Activated gamma-delta T cell (primary cell): ENCODE measurements around the gene ZNF500.

ENCODE experiments used
- DNase-seq: peaks from one replicate; lab custom pipeline; 2025; lab: John Stamatoyannopoulos, UW
- total RNA-seq, 2 donors: gene quantifications; one replicate each; lab custom pipeline; 2026; lab: John Stamatoyannopoulos, UW

The ZNF500 gene
- 32.9 to 37.4 reads per million in 2 donors for total RNA-seq

- peak; percentile 90 for DNase-seq
These were observed at the start of gene ZNF500 for GRCh38 chr16:4766875-4767628. TSS of gene ZNF500 (minus strand) at chr16:4767162. CDS start at chr16:4765978, 1,184 bp downstream.

DNA sequence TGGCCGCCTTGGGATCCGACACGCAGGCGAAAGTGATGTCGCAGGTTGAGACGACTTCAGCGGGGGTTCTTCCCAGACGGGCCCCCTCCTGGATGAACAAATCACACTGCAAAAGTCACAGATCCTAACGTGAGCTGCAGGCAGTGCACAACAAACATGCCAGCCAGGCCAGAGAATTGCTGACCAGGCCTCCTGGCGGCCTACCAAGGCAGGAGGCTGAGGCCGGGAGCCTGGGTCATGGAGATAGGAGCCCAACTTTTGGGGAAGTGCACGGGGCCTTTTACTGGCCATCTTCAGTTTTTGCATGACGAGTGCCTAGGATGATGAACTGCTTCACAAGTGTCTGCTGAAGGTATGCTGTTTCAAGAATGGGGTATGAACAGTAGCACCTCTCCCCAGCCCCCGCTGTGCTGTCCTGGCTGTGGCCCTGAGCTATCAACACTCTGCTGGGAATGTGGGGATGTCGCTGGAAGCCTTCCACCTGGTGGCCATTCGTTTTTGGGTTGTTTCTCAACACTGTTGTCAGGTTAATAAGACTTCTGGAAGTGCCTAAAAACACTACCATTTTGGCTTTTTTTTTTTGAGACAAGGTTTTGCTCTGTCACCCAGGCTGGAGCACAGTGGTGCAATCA is 47.7 kb upstream of the ZNF500 start:
- DNase-seq: no peak

- no peak for DNase-seq
These were observed 47.1 kb upstream of the ZNF500 start for GRCh38 chr16:4814046-4814445.

GRCh38 chr16:4813251-4814003 is 46.5 kb upstream of the ZNF500 start:
- DNase-seq: no peak

DNA sequence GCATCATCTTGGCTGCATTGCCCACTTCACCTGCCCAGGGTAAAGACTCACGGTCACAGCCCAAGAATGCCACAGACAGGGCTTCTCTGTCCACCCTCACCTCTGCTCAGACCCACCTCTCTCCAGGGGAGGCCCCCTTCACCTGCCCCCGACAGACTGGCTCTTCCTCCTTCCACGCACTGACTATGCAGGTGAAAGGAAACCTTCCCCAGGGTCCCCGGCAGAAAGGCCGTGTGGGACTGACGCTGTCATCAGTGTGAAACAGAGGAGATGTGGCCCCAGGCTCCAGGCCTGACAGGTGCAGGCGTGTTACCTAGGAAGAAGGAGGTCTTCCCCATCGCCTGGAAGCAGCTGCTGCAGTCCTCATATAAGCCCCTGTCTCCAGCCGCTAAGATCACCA is 44.8 kb upstream of the ZNF500 start:
- DNase-seq: no peak

GRCh38 chr16:4811242-4811641 is 44.3 kb upstream of the ZNF500 start:
- DNase-seq: no peak

DNA sequence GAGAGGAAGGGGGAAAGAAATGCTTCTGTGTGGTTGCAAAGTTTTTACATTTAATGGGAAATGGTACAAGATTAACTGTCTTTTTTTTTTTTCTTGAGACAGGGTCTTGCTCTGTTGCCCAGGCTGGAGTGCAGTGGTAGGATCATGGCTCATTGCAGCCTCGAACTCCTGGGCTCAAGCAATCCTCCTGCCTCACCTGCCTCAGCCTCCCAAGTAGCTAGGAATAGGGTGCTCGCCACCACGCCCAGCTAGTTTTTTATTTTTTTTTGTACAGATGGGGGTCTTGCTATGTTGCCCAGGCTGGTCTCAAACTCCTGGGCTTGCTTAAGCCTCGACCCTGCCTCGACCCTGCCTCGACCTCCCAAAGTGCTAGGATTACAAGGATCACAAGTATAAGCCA is 39.3 kb upstream of the ZNF500 start:
- DNase-seq: no peak

DNA sequence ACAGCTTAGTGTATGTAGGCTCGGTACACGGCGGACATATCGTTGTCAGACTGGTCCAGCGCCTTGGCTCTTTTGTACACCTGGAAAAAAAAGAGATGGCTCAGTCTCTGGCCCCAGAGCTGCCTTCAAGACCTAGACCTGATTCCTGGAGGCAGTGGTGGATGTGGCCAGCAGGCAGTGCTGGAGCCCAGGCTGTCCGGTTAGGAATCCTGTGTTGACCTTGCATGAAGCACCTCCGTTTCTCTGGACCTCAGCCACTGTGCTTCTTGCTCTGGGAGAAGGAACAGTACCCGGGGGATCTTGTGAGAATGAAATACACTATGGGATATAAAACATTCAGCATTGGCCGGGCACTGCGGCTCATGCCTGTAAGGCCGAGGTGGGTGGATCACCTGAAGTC is 38.3 kb upstream of the ZNF500 start:
- DNase-seq: no peak

GRCh38 chr16:4803898-4804762 is 37.2 kb upstream of the ZNF500 start:
- no peak for DNase-seq

DNA sequence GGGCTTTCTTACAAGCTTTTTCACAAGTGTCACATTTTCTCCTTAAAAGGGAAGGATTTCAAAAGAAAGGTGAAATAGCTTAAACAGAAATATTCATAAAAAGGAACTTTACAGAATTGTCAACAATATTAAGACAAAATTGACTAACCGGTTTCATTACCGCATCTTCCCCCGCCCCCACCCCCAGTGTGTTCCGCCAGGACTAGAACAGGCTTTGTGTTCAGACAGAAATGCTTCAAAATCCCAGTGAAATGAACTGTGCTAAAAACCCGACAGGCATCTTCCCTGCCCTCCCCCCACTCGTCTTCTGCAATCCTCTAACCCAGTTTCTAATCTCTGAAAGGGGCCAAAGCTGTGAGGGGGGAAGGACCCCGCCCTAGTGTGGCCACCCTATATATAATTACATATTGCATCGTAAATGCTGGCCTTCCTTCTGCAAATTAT is 36.5 kb upstream of the ZNF500 start:
- no peak for DNase-seq

DNA sequence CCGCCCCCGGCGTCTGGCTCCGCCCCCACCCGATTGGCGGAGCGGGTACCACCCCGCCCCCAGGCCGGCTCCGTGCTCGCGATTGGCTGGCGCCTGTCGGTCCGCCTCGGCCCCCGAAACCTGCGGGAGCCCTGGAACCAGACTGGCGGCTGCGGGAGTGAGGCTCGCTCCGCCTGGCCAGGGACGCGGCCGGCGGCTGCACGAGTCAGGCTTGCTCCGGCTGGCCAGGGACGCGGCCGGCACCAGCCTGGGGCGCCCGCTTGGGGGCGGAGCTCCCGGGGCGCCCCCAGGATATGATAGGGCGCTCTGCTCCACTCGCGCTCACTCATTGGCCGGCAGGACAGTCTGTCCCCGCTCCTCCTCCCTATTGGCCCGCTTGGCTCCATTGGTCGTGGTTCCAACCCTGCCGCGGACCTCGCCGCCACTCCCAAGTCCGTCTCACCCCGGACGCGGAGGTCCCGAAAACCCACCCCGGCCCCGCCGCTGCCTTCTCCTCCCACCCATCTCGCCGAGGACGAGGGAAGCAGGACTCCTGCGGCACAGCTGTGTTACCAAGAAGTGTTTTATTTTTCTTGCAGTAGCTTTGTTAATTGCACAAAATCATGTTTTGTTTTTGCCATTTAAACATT is 35.8 kb upstream of the ZNF500 start:
- DNase-seq: peak; percentile 83

- DNase-seq: peak; percentile 69
These were observed 35.1 kb upstream of the ZNF500 start, which contains the start of gene ROGDI for GRCh38 chr16:4801962-4802658. TSS of gene ROGDI (minus strand) at chr16:4802633. CDS start at chr16:4802571, 62 bp downstream.

DNA sequence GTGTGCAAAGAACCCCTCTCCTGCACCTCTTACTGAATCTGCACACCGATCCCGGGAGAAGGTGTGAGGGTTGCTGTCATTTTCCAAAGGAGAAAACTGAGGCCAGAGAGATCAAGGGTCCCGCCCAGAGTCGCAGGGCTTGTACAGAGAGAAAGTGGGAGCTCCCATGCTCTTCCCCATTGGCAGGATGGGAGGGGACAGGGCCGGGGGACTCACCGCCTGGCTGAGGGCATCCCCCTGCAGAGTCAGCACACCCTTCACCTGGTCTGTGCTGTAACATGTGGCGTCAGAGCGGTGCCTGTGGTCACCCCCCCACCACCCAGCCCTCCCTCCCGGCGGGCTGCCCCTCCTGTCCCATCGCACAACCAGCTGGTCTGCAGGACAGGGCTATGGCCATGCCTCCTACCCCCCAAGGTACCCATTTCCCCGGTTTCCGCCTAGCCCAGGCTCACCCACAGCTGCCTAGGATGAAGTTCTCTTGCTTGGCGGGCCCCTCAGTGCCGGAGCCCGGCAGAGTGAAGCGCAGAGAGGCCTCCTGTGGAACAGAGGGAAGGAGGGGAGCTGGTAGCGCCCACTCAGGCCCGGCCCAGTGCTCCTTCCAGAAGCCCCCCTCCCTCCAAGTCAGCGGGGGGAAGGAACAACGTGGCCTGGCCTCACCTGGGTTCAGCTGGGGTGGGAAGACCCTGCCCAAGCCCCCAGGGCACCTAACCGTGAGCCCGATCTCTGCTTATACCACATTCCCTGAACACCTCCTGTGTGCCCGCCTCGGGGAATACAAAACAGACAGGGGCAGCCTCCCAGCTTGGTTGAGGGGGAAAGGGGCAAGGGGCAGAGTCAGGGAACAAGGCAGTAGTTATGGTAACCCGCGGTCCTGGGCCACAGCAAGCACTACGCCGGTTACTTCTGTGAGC is 34.3 kb upstream of the ZNF500 start:
- DNase-seq: no peak

GRCh38 chr16:4800290-4801041 is 33.5 kb upstream of the ZNF500 start:
- no peak for DNase-seq

GRCh38 chr16:4799171-4799855 is 32.4 kb upstream of the ZNF500 start:
- DNase-seq: no peak

DNA sequence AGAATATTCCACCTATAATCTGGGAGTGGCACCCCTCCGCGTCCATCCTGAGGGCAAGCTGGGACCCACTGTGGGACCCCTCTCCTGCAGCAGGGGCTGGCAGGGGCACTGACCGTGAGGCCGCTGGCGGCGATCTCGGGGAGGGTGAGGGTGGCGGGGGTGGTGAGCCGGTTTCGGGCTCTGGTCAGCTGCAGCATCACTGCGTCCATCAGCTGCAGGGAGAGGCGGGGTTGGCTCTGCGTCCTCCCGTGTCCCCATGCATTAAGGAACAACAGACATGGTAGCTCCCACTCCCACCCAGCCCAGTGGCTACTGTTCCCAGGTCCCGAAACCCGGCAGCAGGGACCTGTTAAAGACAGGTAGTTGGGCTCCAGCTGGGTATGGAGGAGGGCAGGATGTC is 31.5 kb upstream of the ZNF500 start:
- DNase-seq: no peak

DNA sequence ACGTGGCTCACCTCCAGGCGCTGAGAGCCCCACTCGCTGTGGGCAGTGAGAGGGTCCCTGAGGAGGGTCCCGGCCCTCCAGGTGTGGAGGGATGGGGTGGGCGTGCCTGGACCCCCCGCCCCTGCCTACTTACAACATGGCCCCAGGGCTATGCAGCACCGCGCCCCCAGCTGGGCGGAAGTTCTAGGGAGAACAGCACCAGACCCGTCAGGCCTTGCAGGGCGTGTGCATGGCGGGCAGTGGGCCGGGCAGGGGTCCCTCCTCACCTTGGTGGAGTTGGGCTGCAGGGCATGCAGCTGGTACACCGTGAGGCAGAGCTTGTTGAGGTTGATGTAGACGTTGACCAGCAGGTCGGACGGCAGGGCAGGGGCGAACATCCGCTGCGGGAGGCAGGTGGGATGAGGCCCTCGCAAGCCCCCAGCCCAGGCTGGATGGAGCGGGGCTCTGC is 30.9 kb upstream of the ZNF500 start:
- no peak for DNase-seq
